Activated CD4-positive, alpha-beta memory T cell treated with anti-CD3 and anti-CD28 coated beads, Interleukin-2, amount 10 ng/mL, durations not matched to agents 7 days and 5 days (primary cell): Measurements from ENCODE around the gene MED22. TPM values are rescaled to one million over a fixed set of nuclear protein-coding genes. Genes with fewer than 3 reads are reported as not detected.

Experiments
- CTCF ChIA-PET: fragments of 350-600 bp; sonication (Branson Sonifier 250); formaldehyde crosslinking; loops from one replicate; lab custom pipeline; 2021; ENCODE audit warnings: antibody characterized with exemption, inconsistent platforms; lab: Charles Lee
- POLR2A ChIA-PET: fragments of 350-600 bp; sonication (Branson Sonifier 250); formaldehyde crosslinking; loops from one replicate; lab custom pipeline; 2021; ENCODE audit warnings: antibody characterized with exemption; lab: Charles Lee
- DNase-seq: peaks from one replicate; pipeline ENCODE4 v3.0.0-alpha.2; 2020
- H3K27ac Mint-ChIP-seq: one replicate; pipeline ENCODE4 v1.8.0; 2021; ENCODE audit warnings: mild to moderate bottlenecking, mixed read lengths
- H3K27me3 Mint-ChIP-seq: one replicate; pipeline ENCODE4 v1.8.0; 2021; ENCODE audit warnings: mixed read lengths
- H3K36me3 Mint-ChIP-seq: one replicate; pipeline ENCODE4 v1.8.0; 2021; ENCODE audit warnings: low read depth, mixed read lengths
- H3K4me1 Mint-ChIP-seq: one replicate; pipeline ENCODE4 v1.8.0; 2021; ENCODE audit warnings: mixed read lengths
- H3K4me3 Mint-ChIP-seq: one replicate; pipeline ENCODE4 v1.8.0; 2021; ENCODE audit warnings: mild to moderate bottlenecking, mixed read lengths
- H3K9me3 Mint-ChIP-seq: one replicate; pipeline ENCODE4 v1.8.0; 2021; ENCODE audit warnings: mixed read lengths
- total RNA-seq, 2 experiments: library from RNA; stranded (reverse); gene quantifications; one replicate each; pipeline ENCODE4 v1.2.3, GENCODE V29; 2021

The MED22 gene
- total RNA-seq, 2 experiments from 2014 or later, result 21.1 to 23.3 TPM

GRCh38 chr9:133351908-133352634, 4.1 kb upstream of the MED22 start:
- DNase-seq, result peak; percentile 61
- no peaks in the 10 kb centered on the region for H3K27me3 Mint-ChIP-seq
- H3K4me1 Mint-ChIP-seq, result peaks cover 55% of the 10 kb centered on the region
- H3K9me3 Mint-ChIP-seq, result no peaks in the 10 kb centered on the region
- H3K27ac Mint-ChIP-seq, result peak overlapping the region; percentile 4
- ChIA-PET POLR2A (interaction anchor here (1.3 to 14.2 kb wide), 4 partner anchors 9 to 23 kb away, joined by 3 to 397 read pairs (median 15); partner anchors contain the start of genes STKLD1 and SURF4), CTCF (interaction anchor here (1.4 to 2.7 kb wide), 3 partner anchors 10 to 165 kb away, joined by 4 to 24 read pairs (median 7); no protein-coding TSS in a partner anchor)
- H3K36me3 Mint-ChIP-seq, result peaks cover 56% of the 10 kb centered on the region
- H3K4me3 Mint-ChIP-seq, result no peak overlapping the region

GRCh38 chr9:133351526-133351907, 3.6 kb upstream of the MED22 start:
- no peak overlapping the region for H3K27ac Mint-ChIP-seq
- no peak overlapping the region for H3K4me3 Mint-ChIP-seq
- ChIA-PET POLR2A (interaction anchor here (1.3 to 14.2 kb wide), 4 partner anchors 9 to 23 kb away, joined by 3 to 397 read pairs (median 15); partner anchors contain the start of genes STKLD1 and SURF4), CTCF (interaction anchor here (0.8 to 2.7 kb wide), 5 partner anchors 10 to 229 kb away, joined by 3 to 24 read pairs (median 4); no protein-coding TSS in a partner anchor)
- peaks cover 59% of the 10 kb centered on the region for H3K4me1 Mint-ChIP-seq
- peaks cover 56% of the 10 kb centered on the region for H3K36me3 Mint-ChIP-seq
- H3K27me3 Mint-ChIP-seq, result no peaks in the 10 kb centered on the region
- DNase-seq, result no peak
- no peaks in the 10 kb centered on the region for H3K9me3 Mint-ChIP-seq

GRCh38 chr9:133349965-133350616, 2.2 kb upstream of the MED22 start:
- CTCF ChIA-PET, result interaction anchor here (1.0 to 3.3 kb wide), 7 partner anchors 8 to 206 kb away, joined by 3 to 24 read pairs (median 4); no protein-coding TSS in a partner anchor
- POLR2A ChIA-PET, result interaction anchor here (0.6 to 14.2 kb wide), 10 partner anchors 7 to 319 kb away, joined by 3 to 397 read pairs (median 9); partner anchors contain the start of genes GTF3C5, STKLD1, SURF4 and SURF6
- Mint-ChIP-seq H3K4me1 (peaks cover 61% of the 10 kb centered on the region), H3K27me3 (no peaks in the 10 kb centered on the region), H3K27ac (peak overlapping the region; percentile 86), H3K4me3 (peak overlapping the region; percentile 95), H3K36me3 (peaks cover 63% of the 10 kb centered on the region), H3K9me3 (no peaks in the 10 kb centered on the region)
- no peak for DNase-seq

GRCh38 chr9:133348718-133349573, 1.0 kb upstream of the MED22 start:
- Mint-ChIP-seq H3K4me3 (peak overlapping the region; percentile 95), H3K4me1 (peaks cover 56% of the 10 kb centered on the region), H3K27me3 (no peaks in the 10 kb centered on the region), H3K36me3 (peaks cover 68% of the 10 kb centered on the region), H3K27ac (peak overlapping the region; percentile 86), H3K9me3 (no peaks in the 10 kb centered on the region)
- no peak for DNase-seq
- ChIA-PET POLR2A (interaction anchor here (1.1 to 14.2 kb wide), 12 partner anchors 8 to 318 kb away, joined by 3 to 397 read pairs (median 13); partner anchors contain the start of genes GTF3C5, REXO4, STKLD1 and SURF1), CTCF (interaction anchor here (0.7 to 3.3 kb wide), 7 partner anchors 8 to 163 kb away, joined by 3 to 22 read pairs (median 7); partner anchors contain the start of genes SURF1 and SURF2)

GRCh38 chr9:133347515-133347984, 381 bp downstream of the MED22 start:
- peak; percentile 41 for DNase-seq
- Mint-ChIP-seq H3K4me1 (peaks cover 54% of the 10 kb centered on the region), H3K4me3 (peak overlapping the region; percentile 95), H3K27me3 (no peaks in the 10 kb centered on the region), H3K9me3 (no peaks in the 10 kb centered on the region), H3K27ac (peak overlapping the region; percentile 86), H3K36me3 (peaks cover 66% of the 10 kb centered on the region)
- POLR2A ChIA-PET, result interaction anchor here (0.6 to 14.2 kb wide), 18 partner anchors 8 to 317 kb away, joined by 3 to 397 read pairs (median 5); partner anchors contain the start of genes CACFD1, GTF3C5, REXO4 and SLC2A6
- CTCF ChIA-PET, result interaction anchor here (1.0 to 3.3 kb wide), 6 partner anchors 13 to 161 kb away, joined by 3 to 22 read pairs (median 8); no protein-coding TSS in a partner anchor

- no peaks in the 10 kb centered on the region for H3K9me3 Mint-ChIP-seq
- H3K4me1 Mint-ChIP-seq, result peaks cover 49% of the 10 kb centered on the region
- peak overlapping the region; percentile 82 for H3K27ac Mint-ChIP-seq
- no peaks in the 10 kb centered on the region for H3K27me3 Mint-ChIP-seq
- H3K4me3 Mint-ChIP-seq, result peak overlapping the region; percentile 95
- H3K36me3 Mint-ChIP-seq, result peaks cover 56% of the 10 kb centered on the region
- no peak for DNase-seq
- POLR2A ChIA-PET, result interaction anchor here (4.2 to 14.2 kb wide), 2 partner anchors 12 to 29 kb away, joined by 31 to 397 read pairs; partner anchors contain the start of genes STKLD1, SURF4 and SURF6
- CTCF ChIA-PET, result interaction anchor here (0.9 kb wide), 1 partner anchor 25 kb away, joined by 3 read pairs; no protein-coding TSS in a partner anchor
Observed at GRCh38 chr9:133346021-133346785, 1.7 kb downstream of the MED22 start.

- no peak overlapping the region for H3K27ac Mint-ChIP-seq
- H3K27me3 Mint-ChIP-seq, result no peaks in the 10 kb centered on the region
- no peak for DNase-seq
- no peaks in the 10 kb centered on the region for H3K9me3 Mint-ChIP-seq
- peaks cover 53% of the 10 kb centered on the region for H3K36me3 Mint-ChIP-seq
- peaks cover 51% of the 10 kb centered on the region for H3K4me1 Mint-ChIP-seq
- CTCF ChIA-PET, result no interaction called here
- H3K4me3 Mint-ChIP-seq, result no peak overlapping the region
- POLR2A ChIA-PET, result interaction anchor here (14.2 kb wide), 1 partner anchor 29 kb away, joined by 397 read pairs; the partner anchor contains the start of genes STKLD1 and SURF4
Observed at GRCh38 chr9:133345596-133345995, 2.3 kb downstream of the MED22 start.

- peaks cover 51% of the 10 kb centered on the region for H3K4me1 Mint-ChIP-seq
- CTCF ChIA-PET, result no interaction called here
- no peak overlapping the region for H3K27ac Mint-ChIP-seq
- H3K4me3 Mint-ChIP-seq, result no peak overlapping the region
- H3K9me3 Mint-ChIP-seq, result no peaks in the 10 kb centered on the region
- POLR2A ChIA-PET, result interaction anchor here (14.2 kb wide), 1 partner anchor 30 kb away, joined by 397 read pairs; the partner anchor contains the start of genes STKLD1 and SURF4
- peaks cover 53% of the 10 kb centered on the region for H3K36me3 Mint-ChIP-seq
- no peak for DNase-seq
- no peaks in the 10 kb centered on the region for H3K27me3 Mint-ChIP-seq
Observed at GRCh38 chr9:133344979-133345378, 3.0 kb downstream of the MED22 start.

- Mint-ChIP-seq H3K4me1 (peaks cover 49% of the 10 kb centered on the region), H3K27me3 (no peaks in the 10 kb centered on the region), H3K4me3 (no peak overlapping the region), H3K27ac (no peak overlapping the region), H3K36me3 (peaks cover 53% of the 10 kb centered on the region), H3K9me3 (no peaks in the 10 kb centered on the region)
- CTCF ChIA-PET, result no interaction called here
- DNase-seq, result no peak
- POLR2A ChIA-PET, result interaction anchor here (1.4 to 14.2 kb wide), 2 partner anchors 12 to 31 kb away, joined by 4 to 397 read pairs; partner anchors contain the start of genes STKLD1, SURF1, SURF2 and SURF4
Observed at GRCh38 chr9:133344071-133344470, 3.9 kb downstream of the MED22 start.

GRCh38 chr9:133342570-133342969, 5.4 kb downstream of the MED22 start:
- peaks cover 43% of the 10 kb centered on the region for H3K4me1 Mint-ChIP-seq
- DNase-seq, result no peak
- no peaks in the 10 kb centered on the region for H3K9me3 Mint-ChIP-seq
- peaks cover 45% of the 10 kb centered on the region for H3K36me3 Mint-ChIP-seq
- no peaks in the 10 kb centered on the region for H3K27me3 Mint-ChIP-seq
- H3K27ac Mint-ChIP-seq, result no peak overlapping the region
- ChIA-PET CTCF (interaction anchor here (1.2 kb wide), 1 partner anchor 9 kb away, joined by 7 read pairs; no protein-coding TSS in a partner anchor), POLR2A (interaction anchor here (1.0 to 14.2 kb wide), 2 partner anchors 8 to 32 kb away, joined by 3 to 397 read pairs; partner anchors contain the start of genes STKLD1 and SURF4)
- no peak overlapping the region for H3K4me3 Mint-ChIP-seq

- POLR2A ChIA-PET, result interaction anchor here (0.9 to 14.2 kb wide), 2 partner anchors 13 to 33 kb away, joined by 3 to 397 read pairs; partner anchors contain the start of genes STKLD1 and SURF4
- CTCF ChIA-PET, result interaction anchor here (0.6 to 1.5 kb wide), 3 partner anchors 9 to 29 kb away, joined by 3 to 7 read pairs (median 3); partner anchors contain the start of genes SURF1 and SURF2
- H3K9me3 Mint-ChIP-seq, result no peaks in the 10 kb centered on the region
- H3K36me3 Mint-ChIP-seq, result peaks cover 45% of the 10 kb centered on the region
- H3K27ac Mint-ChIP-seq, result no peak overlapping the region
- H3K27me3 Mint-ChIP-seq, result no peaks in the 10 kb centered on the region
- DNase-seq, result no peak
- no peak overlapping the region for H3K4me3 Mint-ChIP-seq
- H3K4me1 Mint-ChIP-seq, result peaks cover 41% of the 10 kb centered on the region
Observed at GRCh38 chr9:133342069-133342406, 5.9 kb downstream of the MED22 start.
